Stimulated activated memory B cell treated with anti-CD40 and anti-IgM and Interleukin-4, amounts not matched to agents 10 μg/mL and 1 μg/mL and 100 μg/mL, for 72 hours (primary cell): ENCODE data around the gene ARL3.

Experiments
- ATAC-seq: fragments of 150-1000 bp; cut with Tn5 transposase; 2 replicates; pipeline ENCODE4 v1.10.0; 2021
- H3K27ac Mint-ChIP-seq: one replicate; pipeline ENCODE4 v1.8.0; 2022; ENCODE audit warnings: mild to moderate bottlenecking, mixed read lengths
- H3K27me3 Mint-ChIP-seq: one replicate; pipeline ENCODE4 v1.8.0; 2022; ENCODE audit warnings: mixed read lengths
- H3K36me3 Mint-ChIP-seq: one replicate; pipeline ENCODE4 v1.8.0; 2022; ENCODE audit warnings: mixed read lengths
- H3K4me1 Mint-ChIP-seq: one replicate; pipeline ENCODE4 v1.8.0; 2022; ENCODE audit warnings: mixed read lengths
- H3K4me3 Mint-ChIP-seq: one replicate; pipeline ENCODE4 v1.8.0; 2022; ENCODE audit warnings: mild to moderate bottlenecking, moderate library complexity, mixed read lengths
- H3K9me3 Mint-ChIP-seq: one replicate; pipeline ENCODE4 v1.8.0; 2022; ENCODE audit warnings: mixed read lengths

Gene ARL3

DNA sequence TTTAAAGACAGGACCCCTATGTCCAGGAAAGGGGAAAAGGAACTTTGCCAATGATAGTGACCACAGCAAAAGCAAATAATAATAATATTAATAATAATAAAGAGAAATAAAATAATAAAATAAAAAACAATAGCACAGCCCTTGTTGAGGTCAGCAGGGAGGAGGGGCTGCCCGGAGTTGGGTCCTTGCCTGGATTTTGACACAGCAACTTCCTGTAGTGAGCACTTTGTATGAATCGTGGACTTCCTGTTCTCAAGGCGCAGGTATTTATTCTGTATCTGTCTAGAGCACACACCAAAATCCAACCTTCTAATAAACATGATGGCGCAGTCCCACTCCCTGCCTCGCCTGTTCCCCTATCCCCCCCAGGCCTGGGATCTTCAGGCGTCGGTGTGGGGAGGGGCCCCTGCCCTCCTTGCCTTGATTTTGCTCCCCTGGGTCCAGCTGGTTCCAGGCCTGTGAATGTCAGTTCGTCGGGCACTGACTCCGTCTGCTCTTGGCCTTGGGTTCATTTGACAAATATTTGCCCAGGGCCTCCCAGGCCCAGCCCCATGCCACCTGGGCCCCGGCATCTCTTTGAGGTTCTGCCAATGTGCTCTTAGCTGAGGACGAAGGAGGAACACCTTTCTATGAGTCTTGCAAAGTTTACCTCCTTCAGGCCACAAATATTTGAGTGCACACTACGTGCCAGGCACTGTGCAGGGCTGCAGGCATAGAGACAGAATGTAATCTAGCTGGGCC lies 56.0 kb downstream of the ARL3 start:
- ATAC-seq = no peak
- no peaks in the 10 kb centered on the region for H3K27me3 Mint-ChIP-seq
- H3K4me1 Mint-ChIP-seq = peaks cover 41% of the 10 kb centered on the region
- H3K27ac Mint-ChIP-seq = peak overlapping the region; percentile 31
- H3K9me3 Mint-ChIP-seq = no peaks in the 10 kb centered on the region
- H3K4me3 Mint-ChIP-seq = no peak overlapping the region
- peaks cover 52% of the 10 kb centered on the region for H3K36me3 Mint-ChIP-seq

DNA sequence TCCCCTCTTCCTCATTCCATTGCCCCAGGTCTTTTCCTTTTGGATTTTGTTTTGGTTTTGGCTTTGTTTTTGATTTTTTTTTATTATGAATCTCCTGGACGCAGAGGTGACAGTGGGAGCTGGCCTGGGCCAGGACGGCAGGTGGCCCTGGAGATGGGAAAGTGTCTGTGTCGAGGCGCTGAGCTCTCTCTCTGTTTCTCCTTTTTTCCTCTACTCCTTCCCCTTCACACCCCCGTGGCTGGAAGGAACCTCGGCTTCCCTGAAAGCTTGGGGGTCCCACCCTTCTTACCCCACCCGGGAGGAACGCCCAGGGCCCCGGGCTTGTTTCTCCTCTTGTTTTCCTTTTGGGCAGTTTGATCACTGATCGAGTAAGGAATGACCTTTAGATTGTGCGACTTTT lies 56.7 kb downstream of the ARL3 start:
- H3K36me3 Mint-ChIP-seq = peaks cover 58% of the 10 kb centered on the region
- no peaks in the 10 kb centered on the region for H3K9me3 Mint-ChIP-seq
- no peak overlapping the region for H3K27ac Mint-ChIP-seq
- H3K4me3 Mint-ChIP-seq = no peak overlapping the region
- no peak for ATAC-seq
- no peaks in the 10 kb centered on the region for H3K27me3 Mint-ChIP-seq
- H3K4me1 Mint-ChIP-seq = peaks cover 48% of the 10 kb centered on the region

DNA sequence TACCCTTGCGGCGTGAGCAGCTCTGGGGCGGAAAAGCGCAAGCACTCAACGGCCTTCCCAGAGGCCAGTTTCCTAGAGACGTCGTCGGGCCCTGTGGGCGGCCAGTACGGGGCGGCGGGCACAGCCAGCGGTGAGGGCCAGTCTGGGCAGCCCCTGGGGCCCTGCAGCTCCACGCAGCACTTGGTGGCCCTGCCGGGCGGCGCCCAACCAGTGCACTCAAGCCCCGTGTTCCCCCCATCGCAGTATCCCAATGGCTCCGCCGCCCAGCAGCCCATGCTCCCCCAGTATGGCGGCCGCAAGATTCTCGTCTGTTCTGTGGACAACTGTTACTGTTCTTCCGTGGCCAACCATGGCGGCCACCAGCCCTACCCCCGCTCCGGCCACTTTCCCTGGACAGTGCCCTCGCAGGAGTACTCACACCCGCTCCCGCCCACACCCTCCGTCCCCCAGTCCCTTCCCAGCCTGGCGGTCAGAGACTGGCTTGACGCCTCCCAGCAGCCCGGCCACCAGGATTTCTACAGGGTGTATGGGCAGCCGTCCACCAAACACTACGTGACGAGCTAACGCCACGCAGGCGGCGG lies 57.3 kb downstream of the ARL3 start:
- peaks cover 53% of the 10 kb centered on the region for H3K4me1 Mint-ChIP-seq
- peaks cover 58% of the 10 kb centered on the region for H3K36me3 Mint-ChIP-seq
- H3K27me3 Mint-ChIP-seq = no peaks in the 10 kb centered on the region
- ATAC-seq = no peak
- no peak overlapping the region for H3K27ac Mint-ChIP-seq
- no peaks in the 10 kb centered on the region for H3K9me3 Mint-ChIP-seq
- no peak overlapping the region for H3K4me3 Mint-ChIP-seq

DNA sequence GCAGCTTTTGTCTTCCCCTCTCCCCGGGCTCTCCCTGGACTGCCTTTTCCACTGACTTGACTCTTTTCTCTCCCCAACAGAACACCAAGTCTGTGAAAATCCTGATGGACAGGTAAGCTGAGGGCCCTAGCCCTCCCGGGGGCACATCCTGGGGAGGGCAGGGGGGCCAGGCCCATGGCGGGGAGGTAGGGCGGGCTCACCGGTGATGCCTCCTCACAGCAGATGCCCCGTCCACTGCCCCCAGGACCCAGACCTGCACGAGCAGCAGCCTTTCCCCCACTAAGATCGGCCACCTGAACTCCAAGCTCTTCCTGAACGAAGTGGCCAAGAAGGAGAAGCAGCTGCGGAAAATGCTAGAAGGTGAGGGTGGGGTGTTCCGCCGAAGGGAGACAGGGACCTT lies 58.2 kb downstream of the ARL3 start:
- H3K4me3 Mint-ChIP-seq = no peak overlapping the region
- peaks cover 58% of the 10 kb centered on the region for H3K36me3 Mint-ChIP-seq
- H3K27ac Mint-ChIP-seq = no peak overlapping the region

DNA sequence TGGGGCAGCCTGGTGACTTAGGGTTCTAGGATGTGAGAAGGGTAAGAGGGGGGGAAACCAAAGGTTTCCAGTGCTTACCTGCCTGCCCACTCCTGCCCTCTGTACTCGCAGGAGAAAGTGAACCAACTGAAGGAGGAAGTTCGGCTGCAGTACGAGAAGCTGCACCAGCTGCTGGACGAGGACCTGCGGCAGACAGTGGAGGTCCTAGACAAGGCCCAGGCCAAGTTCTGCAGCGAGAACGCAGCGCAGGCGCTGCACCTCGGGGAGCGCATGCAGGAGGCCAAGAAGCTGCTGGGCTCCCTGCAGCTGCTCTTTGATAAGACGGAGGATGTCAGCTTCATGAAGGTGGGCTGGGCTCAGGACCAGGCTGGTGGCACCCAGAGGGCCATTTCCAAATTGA lies 59.2 kb downstream of the ARL3 start:
- H3K4me1 Mint-ChIP-seq = peaks cover 54% of the 10 kb centered on the region
- no peak overlapping the region for H3K4me3 Mint-ChIP-seq
- H3K27me3 Mint-ChIP-seq = no peaks in the 10 kb centered on the region
- H3K36me3 Mint-ChIP-seq = peaks cover 58% of the 10 kb centered on the region
- H3K27ac Mint-ChIP-seq = no peak overlapping the region
- no peaks in the 10 kb centered on the region for H3K9me3 Mint-ChIP-seq
- ATAC-seq = no peak

More for the DNA sequence above, 58.2 kb downstream of the ARL3 start:
- no peak for ATAC-seq
- Mint-ChIP-seq H3K9me3 (no peaks in the 10 kb centered on the region), H3K27me3 (no peaks in the 10 kb centered on the region), H3K4me1 (peaks cover 53% of the 10 kb centered on the region)

DNA sequence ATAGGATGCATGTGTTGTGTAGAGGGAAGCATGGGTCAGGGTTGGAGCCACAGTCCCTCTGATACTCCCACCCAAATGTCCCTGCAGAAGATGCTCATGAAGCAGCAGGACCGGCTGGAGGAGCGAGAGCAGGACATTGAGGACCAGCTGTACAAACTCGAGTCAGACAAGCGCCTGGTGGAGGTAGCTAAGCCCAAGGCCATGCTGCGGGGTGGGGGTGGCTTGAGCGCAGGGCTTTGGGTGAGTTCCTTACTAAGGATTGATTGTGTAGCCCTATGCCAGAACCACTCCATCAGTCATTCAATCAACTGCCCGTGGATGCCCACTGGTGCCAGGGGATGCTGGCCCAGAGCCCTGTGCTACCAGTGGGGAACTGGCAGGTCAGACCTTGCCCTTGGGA lies 59.6 kb downstream of the ARL3 start:
- Mint-ChIP-seq H3K4me3 (no peak overlapping the region), H3K4me1 (peaks cover 58% of the 10 kb centered on the region)
- no peak for ATAC-seq

DNA sequence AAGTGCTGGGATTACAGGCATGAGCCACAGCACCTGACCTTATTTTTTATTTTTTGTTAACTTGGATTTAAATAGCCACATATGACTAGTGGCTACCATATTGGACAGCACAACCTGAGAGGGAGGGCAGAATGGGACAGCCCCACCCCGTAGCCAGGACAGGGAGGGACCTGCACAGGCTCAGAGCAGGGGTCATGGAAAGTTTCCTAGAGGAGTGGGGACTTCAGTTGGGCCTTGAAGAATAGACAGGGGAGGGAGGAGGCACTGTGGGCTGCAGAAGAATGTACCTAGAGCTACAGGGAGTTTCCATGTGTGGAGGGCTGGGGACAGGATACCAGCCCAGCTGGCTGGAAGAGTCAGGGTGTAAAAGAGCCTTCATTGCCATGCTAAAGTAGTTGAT lies 61.1 kb downstream of the ARL3 start:
- Mint-ChIP-seq H3K36me3 (peaks cover 53% of the 10 kb centered on the region), H3K4me3 (peak overlapping the region; percentile 77), H3K4me1 (peaks cover 69% of the 10 kb centered on the region), H3K9me3 (no peaks in the 10 kb centered on the region), H3K27me3 (no peaks in the 10 kb centered on the region), H3K27ac (peak overlapping the region; percentile 96)
- no peak for ATAC-seq

More for the DNA sequence above, 59.6 kb downstream of the ARL3 start:
- H3K27me3 Mint-ChIP-seq = no peaks in the 10 kb centered on the region
- H3K27ac Mint-ChIP-seq = no peak overlapping the region
- no peaks in the 10 kb centered on the region for H3K9me3 Mint-ChIP-seq
- peaks cover 58% of the 10 kb centered on the region for H3K36me3 Mint-ChIP-seq

DNA sequence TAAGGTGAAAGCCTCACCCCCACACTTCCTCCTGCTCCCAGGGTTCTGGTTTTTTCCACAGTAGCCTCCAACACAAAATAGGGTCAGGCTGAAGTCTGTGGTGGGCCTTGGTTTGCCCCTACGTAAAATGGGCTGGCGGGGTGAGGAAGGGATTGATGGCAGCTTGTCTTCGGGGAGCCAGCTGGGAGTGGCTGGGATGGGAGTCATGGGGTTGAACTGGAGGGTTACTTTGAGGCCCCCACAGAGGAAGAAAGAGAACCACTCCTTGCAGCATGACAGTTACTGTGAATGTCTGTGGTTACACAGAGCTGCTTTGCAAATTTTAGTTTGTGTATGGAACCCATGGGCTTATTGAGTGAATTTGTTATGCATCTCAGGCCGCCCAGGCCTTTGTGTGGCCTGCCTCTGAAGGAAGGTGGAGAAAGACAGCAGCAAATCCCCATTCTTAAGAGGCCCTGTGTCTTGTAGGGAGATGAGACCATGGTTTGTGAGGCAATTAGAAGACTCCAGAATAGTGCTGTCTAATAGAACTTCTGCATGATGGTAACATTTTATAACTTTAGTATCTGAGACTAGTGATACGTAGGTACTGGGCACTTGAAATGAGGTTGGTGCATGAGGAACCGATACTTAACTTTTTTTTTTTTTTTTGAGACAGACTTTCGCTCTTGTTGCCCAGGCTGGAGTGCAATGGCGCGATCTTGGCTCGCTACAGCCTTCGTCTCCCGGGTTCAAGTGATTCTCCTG lies 61.9 kb downstream of the ARL3 start:
- Mint-ChIP-seq H3K27me3 (no peaks in the 10 kb centered on the region), H3K4me3 (peak overlapping the region; percentile 77), H3K4me1 (peaks cover 76% of the 10 kb centered on the region), H3K36me3 (peaks cover 51% of the 10 kb centered on the region), H3K27ac (peak overlapping the region; percentile 96), H3K9me3 (no peaks in the 10 kb centered on the region)
- ATAC-seq = peak; percentile 82

DNA sequence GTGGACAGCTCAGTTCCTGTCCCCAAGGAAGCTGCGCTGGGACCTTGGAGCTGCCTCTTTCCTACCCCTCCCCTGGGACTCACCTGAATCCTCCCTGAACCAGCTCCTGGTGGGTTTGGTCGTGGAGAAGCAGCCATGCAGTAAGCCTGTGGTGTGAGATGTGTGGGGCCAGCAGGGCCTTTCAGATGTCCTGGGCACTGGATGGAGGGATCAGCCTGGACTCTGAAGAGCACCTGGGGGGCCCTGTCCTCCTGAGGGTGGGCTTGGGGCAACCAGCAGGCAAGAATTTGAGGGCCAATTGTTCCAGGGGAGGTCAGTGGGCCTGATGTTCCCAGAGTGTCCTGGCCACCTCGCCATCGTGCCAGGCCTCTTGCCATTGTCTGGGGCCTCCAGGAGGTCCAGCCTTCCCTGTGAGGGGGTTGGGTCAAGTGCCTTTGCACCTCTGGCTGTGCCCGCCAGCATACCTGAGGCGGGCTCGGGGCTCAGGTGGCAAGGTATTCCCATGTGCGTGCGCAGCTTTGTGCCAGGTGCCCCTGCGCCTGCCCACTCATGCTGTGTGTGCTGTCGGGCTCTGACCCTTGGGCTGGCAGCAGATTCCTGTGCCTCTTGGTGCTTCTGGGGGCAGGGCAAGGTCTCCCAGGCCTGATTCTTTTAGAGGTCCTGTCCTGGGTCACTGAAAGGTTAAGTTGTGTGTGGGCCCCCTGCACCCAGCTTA lies 62.6 kb downstream of the ARL3 start:
- no peaks in the 10 kb centered on the region for H3K9me3 Mint-ChIP-seq
- peak overlapping the region; percentile 96 for H3K27ac Mint-ChIP-seq
- peaks cover 83% of the 10 kb centered on the region for H3K4me1 Mint-ChIP-seq
- H3K4me3 Mint-ChIP-seq = peak overlapping the region; percentile 77
- no peaks in the 10 kb centered on the region for H3K27me3 Mint-ChIP-seq
- ATAC-seq = peak; percentile 1
- peaks cover 44% of the 10 kb centered on the region for H3K36me3 Mint-ChIP-seq

DNA sequence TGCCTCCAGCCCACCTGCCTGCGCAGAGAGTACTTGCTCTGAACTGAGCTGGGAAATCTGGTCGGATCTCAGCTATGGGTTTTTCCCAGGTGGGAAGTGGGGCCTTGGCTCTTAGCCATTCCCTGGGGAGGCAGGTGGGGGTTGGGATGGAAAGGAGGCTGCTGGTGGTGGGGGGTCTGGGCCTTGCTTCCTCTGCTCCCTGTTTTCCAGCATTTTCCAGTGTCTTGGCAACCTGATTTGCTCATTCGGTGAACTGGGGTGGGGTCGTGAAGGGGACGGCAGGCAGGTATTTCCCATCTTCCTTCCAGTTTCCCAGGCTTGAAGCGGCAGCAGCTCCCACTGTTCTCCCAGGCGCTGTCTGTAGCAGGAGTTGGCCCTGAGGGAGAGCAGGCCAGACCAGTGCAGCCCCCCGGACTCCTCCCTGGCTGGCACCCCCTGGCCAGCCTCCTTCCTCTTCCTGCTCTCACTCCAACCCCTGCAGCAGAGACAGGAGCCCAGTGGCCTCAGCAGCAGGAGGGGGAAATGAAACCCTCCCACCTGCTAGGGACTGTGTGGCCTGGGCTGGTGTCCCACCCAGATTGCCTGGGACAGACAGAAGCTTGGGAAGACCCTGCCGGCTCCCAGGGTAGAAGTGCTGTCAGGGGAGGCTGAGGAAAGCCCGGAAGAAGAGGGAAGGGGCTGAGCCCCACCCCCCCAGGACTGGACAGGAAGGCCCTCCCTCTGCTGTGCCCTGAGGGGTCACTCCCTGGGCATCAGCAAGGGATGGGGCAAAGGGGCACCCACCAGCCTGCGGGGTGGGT lies 63.3 kb downstream of the ARL3 start:
- Mint-ChIP-seq H3K4me1 (peaks cover 91% of the 10 kb centered on the region), H3K27ac (peak overlapping the region; percentile 96), H3K4me3 (peak overlapping the region; percentile 77), H3K36me3 (peaks cover 43% of the 10 kb centered on the region), H3K9me3 (no peaks in the 10 kb centered on the region), H3K27me3 (no peaks in the 10 kb centered on the region)
- ATAC-seq = no peak

DNA sequence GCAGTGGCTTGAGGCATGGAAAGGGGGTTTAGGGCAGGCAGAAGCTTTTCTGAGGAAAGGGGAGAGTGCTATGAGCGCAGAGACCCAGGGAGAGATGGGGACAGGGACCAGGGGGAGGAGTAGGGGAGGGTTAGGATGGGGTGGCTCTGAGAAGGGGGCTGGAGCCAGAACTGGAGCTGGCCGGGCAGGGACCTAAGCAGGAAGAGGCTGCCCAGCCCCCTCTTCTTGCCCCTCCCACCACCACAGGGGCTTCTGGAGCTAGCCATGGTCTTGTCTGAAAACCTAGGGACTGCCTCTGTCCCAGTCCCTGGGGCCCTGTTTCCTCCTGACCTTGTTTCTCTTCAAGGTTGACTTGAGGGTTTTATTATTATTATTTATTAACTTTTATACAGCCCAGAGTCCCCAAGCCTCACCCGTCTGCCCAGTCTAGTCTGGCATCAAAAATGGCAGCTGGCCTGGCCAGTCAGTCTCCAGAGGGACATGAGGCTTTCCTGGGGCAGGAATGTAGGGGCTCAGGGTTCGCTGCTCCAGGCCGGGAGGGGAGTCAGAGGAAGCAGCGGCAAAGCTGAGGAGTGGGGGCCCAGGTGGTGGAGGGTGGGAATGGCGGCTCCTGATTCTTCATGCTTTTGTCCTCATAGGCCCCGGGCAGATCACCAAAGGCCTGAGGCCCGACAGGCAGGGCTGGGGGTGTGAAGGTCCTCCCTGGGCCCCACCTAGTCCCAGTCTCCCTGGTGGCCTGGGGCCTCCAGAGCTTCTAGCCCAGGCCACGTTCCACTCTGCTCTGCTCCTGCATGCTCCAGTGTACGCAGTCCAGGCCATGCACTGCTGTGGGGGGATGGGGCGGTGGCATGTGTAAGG lies 64.2 kb downstream of the ARL3 start:
- ATAC-seq = no peak
- Mint-ChIP-seq H3K9me3 (no peaks in the 10 kb centered on the region), H3K27me3 (no peaks in the 10 kb centered on the region), H3K27ac (peak overlapping the region; percentile 96), H3K4me3 (peak overlapping the region; percentile 77), H3K36me3 (peaks cover 42% of the 10 kb centered on the region), H3K4me1 (peaks cover 92% of the 10 kb centered on the region)

DNA sequence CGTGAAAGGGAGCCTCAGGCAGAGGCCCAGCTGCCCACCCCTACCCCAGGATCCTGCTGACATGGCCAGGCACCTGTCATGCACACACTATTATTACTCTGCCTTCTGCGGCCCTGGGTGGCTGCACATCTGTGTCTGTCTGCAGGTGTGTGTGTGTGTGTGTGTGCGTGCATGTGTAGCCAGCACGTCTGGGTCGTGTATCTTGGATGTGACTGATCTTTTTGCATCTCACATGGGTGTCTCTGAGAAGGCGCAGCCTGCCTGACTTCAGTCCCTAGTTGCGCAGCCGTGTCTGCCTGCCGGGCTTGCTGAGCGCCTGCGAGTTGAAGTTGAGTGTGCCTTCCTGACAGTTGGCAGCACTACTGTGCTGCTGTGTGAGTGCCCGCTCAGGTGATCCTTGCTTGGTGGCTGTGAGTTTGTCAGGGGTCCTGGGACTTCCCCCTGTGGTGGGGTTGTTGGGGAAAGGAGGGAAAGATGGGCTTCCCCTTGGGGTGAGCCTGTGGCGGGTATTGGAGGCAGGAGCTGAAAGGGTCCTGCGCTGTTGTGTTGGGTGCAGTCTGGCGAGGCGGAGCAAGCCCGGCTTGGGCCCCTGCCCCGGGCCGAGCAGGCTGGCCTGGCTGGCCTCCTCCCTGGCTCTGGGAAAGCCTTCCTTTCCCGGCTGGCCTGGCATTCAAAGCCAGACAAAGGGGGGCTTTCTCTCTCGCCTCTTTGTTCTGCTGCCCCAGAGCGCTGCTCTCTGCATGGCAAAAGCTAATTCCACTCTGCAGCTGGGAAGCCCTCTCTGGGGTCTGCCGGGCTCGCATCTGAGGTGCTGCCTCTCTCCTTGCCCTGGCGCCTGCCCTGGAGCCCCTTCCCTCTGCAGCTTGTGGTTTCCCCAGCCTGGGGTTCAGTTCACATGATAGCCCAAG lies 65.1 kb downstream of the ARL3 start:
- peaks cover 38% of the 10 kb centered on the region for H3K36me3 Mint-ChIP-seq
- no peaks in the 10 kb centered on the region for H3K9me3 Mint-ChIP-seq
- ATAC-seq = no peak
- peaks cover 83% of the 10 kb centered on the region for H3K4me1 Mint-ChIP-seq
- no peaks in the 10 kb centered on the region for H3K27me3 Mint-ChIP-seq
- peak overlapping the region; percentile 96 for H3K27ac Mint-ChIP-seq
- peak overlapping the region; percentile 99 for H3K4me3 Mint-ChIP-seq

DNA sequence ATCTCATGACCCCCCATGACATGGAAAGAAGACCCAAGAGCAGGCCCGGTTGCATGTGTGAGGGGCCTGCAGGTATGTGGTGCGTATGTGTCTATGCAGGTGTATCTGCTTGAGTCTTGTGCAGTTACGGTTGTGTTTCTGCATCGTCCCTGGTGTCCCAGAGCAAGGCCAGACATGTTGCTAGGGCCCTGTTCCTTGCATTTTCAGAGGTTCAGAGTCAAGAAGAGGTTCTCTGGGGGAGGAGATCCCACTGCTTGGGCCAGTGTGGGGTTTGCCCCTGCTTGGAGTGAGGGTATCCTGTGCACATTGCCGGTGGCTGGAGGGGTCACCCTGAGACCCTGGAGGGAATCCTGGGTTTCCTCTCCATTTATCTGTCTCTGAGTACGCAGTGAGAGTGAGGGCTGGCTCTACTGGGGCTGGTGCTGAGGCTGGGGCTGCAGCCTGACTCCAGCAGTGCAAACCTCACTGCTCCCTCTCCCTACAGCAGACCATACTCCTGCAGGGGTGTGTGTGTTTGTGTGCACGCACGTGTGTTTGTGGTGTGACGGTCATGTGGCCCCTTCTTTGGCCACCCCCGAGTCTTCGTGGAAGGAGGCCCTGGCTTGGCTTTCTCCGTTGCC lies 65.8 kb downstream of the ARL3 start:
- Mint-ChIP-seq H3K27ac (peak overlapping the region; percentile 96), H3K36me3 (peaks cover 33% of the 10 kb centered on the region), H3K4me3 (peak overlapping the region; percentile 99), H3K9me3 (no peaks in the 10 kb centered on the region), H3K4me1 (peaks cover 77% of the 10 kb centered on the region), H3K27me3 (no peaks in the 10 kb centered on the region)
- ATAC-seq = no peak
